Liver (tissue), 3 donors: Measurements from ENCODE around the gene CA10.

Experiments used
- EGR1 ChIP-seq, 2 donors: IDR thresholded peaks; 2 replicates each; pipeline ENCODE4 v1.6.1; 2016 to 2018; ENCODE audit warnings: antibody characterized with exemption in 2 of 2, low read depth in 2 of 2
- FOXA1 ChIP-seq: IDR thresholded peaks from 2 replicates; pipeline ENCODE4 v1.6.1; 2016; ENCODE audit warnings: antibody characterized with exemption
- GABPA ChIP-seq, 2 donors: IDR thresholded peaks in 1 of 2; conservative IDR thresholded peaks in 1 of 2; 2 replicates each; pipeline ENCODE4 v1.6.1; 2016; ENCODE audit warnings: antibody characterized with exemption in 2 of 2, mild to moderate bottlenecking in 1 of 2, moderate library complexity in 1 of 2
- JUND ChIP-seq, 2 donors: IDR thresholded peaks; 2 replicates each; pipeline ENCODE4 v1.6.1; 2016; ENCODE audit warnings: antibody characterized with exemption in 2 of 2
- RAD21 ChIP-seq, 2 donors: IDR thresholded peaks; 2 replicates each; pipeline ENCODE4 v1.6.1; 2016; ENCODE audit warnings: antibody characterized with exemption in 2 of 2, mild to moderate bottlenecking in 2 of 2
- SP1 ChIP-seq: IDR thresholded peaks from 2 replicates; pipeline ENCODE4 v1.6.1; 2018; ENCODE audit warnings: antibody characterized with exemption, mild to moderate bottlenecking
- TAF1 ChIP-seq: conservative IDR thresholded peaks from 2 replicates; pipeline ENCODE4 v1.6.1; 2016; ENCODE audit warnings: antibody characterized with exemption, mild to moderate bottlenecking
- TF ChIP-seq, protein P1 (sequence below): fragments of 150-350 bp; IDR thresholded peaks from 2 replicates; pipeline ENCODE4 v1.5.1; 2017; ENCODE audit warnings: improper control_type of control experiment, low read depth, low read length; ENCODE audit not compliant: missing input control
- TF ChIP-seq, protein P2 (sequence below): IDR thresholded peaks from 2 replicates; pipeline ENCODE4 v1.6.1; 2016; ENCODE audit warnings: antibody characterized with exemption
- TF ChIP-seq, protein P3 (sequence below): IDR thresholded peaks from 2 replicates; pipeline ENCODE4 v1.6.1; 2016; ENCODE audit warnings: antibody characterized with exemption
- donor health status: healthy.
- donor health status: healthy.

DNA sequence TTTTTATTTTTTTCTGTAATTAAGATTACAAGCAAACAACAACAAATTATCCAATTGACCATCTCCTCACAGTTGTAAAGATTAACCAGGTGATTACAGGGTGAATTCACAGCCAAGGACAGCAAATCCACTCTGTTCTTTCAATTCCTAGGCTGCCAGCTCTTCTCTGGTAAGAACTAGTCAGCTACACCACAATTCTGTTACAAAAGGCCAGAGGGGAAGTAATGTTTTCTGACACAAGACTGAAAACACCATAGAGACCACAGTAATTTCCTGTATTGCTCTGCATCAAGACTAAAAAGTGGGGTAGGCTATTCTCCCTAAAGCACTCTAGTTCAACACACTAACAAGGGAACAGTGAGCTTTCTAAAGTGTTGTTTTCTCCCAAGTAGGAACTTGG lies 10.6 kb downstream of the CA10 start:
- TF ChIP-seq RAD21 (IDR thresholded peaks at IDR 0.05): no peak
- TF ChIP-seq, protein P1, sequence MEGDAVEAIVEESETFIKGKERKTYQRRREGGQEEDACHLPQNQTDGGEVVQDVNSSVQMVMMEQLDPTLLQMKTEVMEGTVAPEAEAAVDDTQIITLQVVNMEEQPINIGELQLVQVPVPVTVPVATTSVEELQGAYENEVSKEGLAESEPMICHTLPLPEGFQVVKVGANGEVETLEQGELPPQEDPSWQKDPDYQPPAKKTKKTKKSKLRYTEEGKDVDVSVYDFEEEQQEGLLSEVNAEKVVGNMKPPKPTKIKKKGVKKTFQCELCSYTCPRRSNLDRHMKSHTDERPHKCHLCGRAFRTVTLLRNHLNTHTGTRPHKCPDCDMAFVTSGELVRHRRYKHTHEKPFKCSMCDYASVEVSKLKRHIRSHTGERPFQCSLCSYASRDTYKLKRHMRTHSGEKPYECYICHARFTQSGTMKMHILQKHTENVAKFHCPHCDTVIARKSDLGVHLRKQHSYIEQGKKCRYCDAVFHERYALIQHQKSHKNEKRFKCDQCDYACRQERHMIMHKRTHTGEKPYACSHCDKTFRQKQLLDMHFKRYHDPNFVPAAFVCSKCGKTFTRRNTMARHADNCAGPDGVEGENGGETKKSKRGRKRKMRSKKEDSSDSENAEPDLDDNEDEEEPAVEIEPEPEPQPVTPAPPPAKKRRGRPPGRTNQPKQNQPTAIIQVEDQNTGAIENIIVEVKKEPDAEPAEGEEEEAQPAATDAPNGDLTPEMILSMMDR: no peak
- TF ChIP-seq, protein P2, sequence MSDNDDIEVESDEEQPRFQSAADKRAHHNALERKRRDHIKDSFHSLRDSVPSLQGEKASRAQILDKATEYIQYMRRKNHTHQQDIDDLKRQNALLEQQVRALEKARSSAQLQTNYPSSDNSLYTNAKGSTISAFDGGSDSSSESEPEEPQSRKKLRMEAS: no peak
- TF ChIP-seq JUND (IDR thresholded peaks at IDR 0.05): no peak
- no peak for TF ChIP-seq SP1
- TF ChIP-seq FOXA1: no peak
- TF ChIP-seq, protein P3, sequence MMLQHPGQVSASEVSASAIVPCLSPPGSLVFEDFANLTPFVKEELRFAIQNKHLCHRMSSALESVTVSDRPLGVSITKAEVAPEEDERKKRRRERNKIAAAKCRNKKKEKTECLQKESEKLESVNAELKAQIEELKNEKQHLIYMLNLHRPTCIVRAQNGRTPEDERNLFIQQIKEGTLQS: no peak
- TF ChIP-seq GABPA (IDR thresholded peaks at IDR 0.05 in 1 of 2, conservative IDR thresholded peaks at IDR 0.05 in 1 of 2): no peak
- no peak for TF ChIP-seq TAF1
- no peak for TF ChIP-seq EGR1 (IDR thresholded peaks at IDR 0.05; ENCODE audit: low read depth in 2 of 2)
